K562 (cell line): Measurements from ENCODE around the gene PALMD. TPM values are rescaled to one million over a fixed set of nuclear protein-coding genes. Genes with fewer than 3 reads are reported as not detected.

Source experiments
- ATAC-seq: fragments of 200-7000 bp; cut with Tn5 transposase; 3 replicates; pipeline ENCODE4 v1.9.1; 2020; ENCODE audit warnings: moderate library complexity
- BruUV-seq: library from RNA; stranded (reverse); fragments of 400-500 nt; replicated peaks from 2 replicates; lab custom pipeline; 2021; lab: Mats Ljungman, UMichigan
- CTCF ChIA-PET: fragments of 300-600 bp; formaldehyde crosslinking; extraction: SDS; loops from one replicate; lab custom pipeline; 2021; ENCODE audit warnings: low intra/inter-chr PET ratio; lab: Yijun Ruan, JAX
- POLR2A ChIA-PET: fragments of 300-600, 350-650 bp; sonication (Branson Sonifier 250); formaldehyde crosslinking; extraction: SDS; loops from one replicate; lab custom pipeline; 2021; ENCODE audit warnings: antibody characterized with exemption, inconsistent platforms; lab: Yijun Ruan, JAX
- DNase-seq, 4 experiments: peaks; one replicate each; pipeline versions ENCODE4 v3.0.0 to v3.0.0-alpha.2; 2011 to 2018; ENCODE audit warnings: low spot score in 3 of 4, mixed read lengths in 3 of 4; ENCODE audit errors: extremely low read depth in 1 of 4
- FAIRE-seq: peaks from 2 replicates; lab custom pipeline; 2011; peaks lifted over from hg19 to GRCh38; lab: Jason Lieb, UNC
- H2AFZ ChIP-seq: 2 replicates; pipeline ENCODE4 v1.6.0; 2011; ENCODE audit warnings: low read depth, low read length, control low read depth, inconsistent platforms
- H3K27ac ChIP-seq: fragments of 200-600 bp; 3 replicates; pipeline ENCODE4 v1.8.0; 2011; ENCODE audit warnings: low read depth, mild to moderate bottlenecking, control low read depth, inconsistent platforms, low read length, moderate library complexity, mixed read lengths; ENCODE audit errors: extremely low read depth
- H3K27me3 ChIP-seq, 2 experiments: fragments of 300-600 bp in 1 of 2; 2 replicates in 1 of 2; 3 replicates in 1 of 2; pipeline versions ENCODE4 v1.6.0 to v1.8.0; 2011; ENCODE audit warnings: inconsistent platforms in 2 of 2, low read length in 2 of 2, mild to moderate bottlenecking in 1 of 2, mixed read lengths in 1 of 2, moderate library complexity in 1 of 2; ENCODE audit not compliant: control insufficient read depth in 2 of 2, insufficient read depth in 2 of 2
- H3K36me3 ChIP-seq: fragments of 300-600 bp; 3 replicates; pipeline ENCODE4 v1.8.0; 2011; ENCODE audit warnings: mild to moderate bottlenecking, low read length, inconsistent platforms; ENCODE audit not compliant: control insufficient read depth, insufficient read depth
- H3K4me1 ChIP-seq, 2 experiments: fragments of 200-600 bp in 1 of 2; replicated peaks in 1 of 2; 2 replicates in 1 of 2; 3 replicates in 1 of 2; pipeline versions ENCODE4 v1.5.1 to v1.8.0; 2011; ENCODE audit warnings: inconsistent platforms in 2 of 2, low read length in 2 of 2, mild to moderate bottlenecking in 1 of 2, mixed read lengths in 1 of 2, moderate library complexity in 1 of 2; ENCODE audit not compliant: control insufficient read depth in 2 of 2, insufficient read depth in 2 of 2
- H3K4me2 ChIP-seq: 2 replicates; pipeline ENCODE4 v1.6.1; 2011; ENCODE audit warnings: low read length, control low read depth, inconsistent platforms, mixed read lengths; ENCODE audit not compliant: insufficient read depth
- H3K4me3 ChIP-seq: fragments of 200-600 bp; sonication (generic), shearing (Covaris generic); 2 replicates; pipeline ENCODE4 v1.5.1; 2016; ENCODE audit warnings: control low read depth, inconsistent platforms
- H3K79me2 ChIP-seq: fragments of 200-600 bp; 3 replicates; pipeline ENCODE4 v1.8.0; 2011; ENCODE audit warnings: low read length, inconsistent platforms; ENCODE audit not compliant: control insufficient read depth, insufficient read depth
- H3K9ac ChIP-seq, 2 experiments: 2 replicates each; pipeline versions ENCODE4 v1.6.0 to v1.6.1; 2011; ENCODE audit warnings: low read depth in 2 of 2, low read length in 2 of 2, control low read depth in 1 of 2, inconsistent platforms in 1 of 2, mild to moderate bottlenecking in 1 of 2, mixed read lengths in 1 of 2; ENCODE audit not compliant: insufficient read depth in 1 of 2
- H3K9me1 ChIP-seq: one replicate; pipeline ENCODE4 v1.6.0; 2011; ENCODE audit warnings: inconsistent platforms, mild to moderate bottlenecking, low read length, moderate library complexity; ENCODE audit not compliant: control insufficient read depth, insufficient read depth
- H3K9me3 ChIP-seq: replicated peaks from 2 replicates; pipeline ENCODE4 v1.5.1; 2011; ENCODE audit warnings: low read depth, low read length, inconsistent platforms; ENCODE audit not compliant: control insufficient read depth, insufficient read depth
- H4K20me1 ChIP-seq: replicated peaks from 2 replicates; pipeline ENCODE4 v1.6.1; 2011; ENCODE audit warnings: low read length, inconsistent platforms, mixed read lengths; ENCODE audit not compliant: control insufficient read depth, insufficient read depth
- BHLHE40 ChIP-seq: IDR thresholded peaks from 2 replicates; pipeline ENCODE4 v1.6.1; 2011; ENCODE audit warnings: low read length, improper control_type of control experiment
- ETS2 ChIP-seq: IDR thresholded peaks from 2 replicates; pipeline ENCODE4 v1.6.1; 2016; ENCODE audit warnings: borderline replicate concordance, missing genetic modification characterization, mild to moderate bottlenecking, moderate library complexity, missing compliant biosample characterization; ENCODE audit not compliant: poor library complexity, severe bottlenecking
- ID3 ChIP-seq, 2 experiments: fragments of 250-450 bp in 1 of 2; fragments of 450-650 bp in 1 of 2; sonication (Bioruptor Pico) in 1 of 2; IDR thresholded peaks; 2 replicates each; pipeline versions ENCODE4 v1.6.1 to v1.8.0; 2016 to 2021; ENCODE audit warnings: mild to moderate bottlenecking in 2 of 2, moderate library complexity in 2 of 2, missing compliant biosample characterization in 1 of 2, missing genetic modification characterization in 1 of 2
- MEIS2 ChIP-seq: fragments of 450-650 bp; IDR thresholded peaks from 2 replicates; pipeline ENCODE4 v1.6.1; 2014; ENCODE audit warnings: mild to moderate bottlenecking; ENCODE audit not compliant: partially characterized antibody
- PHB2 ChIP-seq: fragments of 450-650 bp; IDR thresholded peaks from 2 replicates; pipeline ENCODE4 v1.6.1; 2017; ENCODE audit warnings: low read depth
- RFX7 ChIP-seq: fragments of 250-450 bp; sonication (Bioruptor Pico); IDR thresholded peaks from 2 replicates; pipeline ENCODE4 v1.5.1; 2021; ENCODE audit warnings: mild to moderate bottlenecking
- ZC3H11A ChIP-seq: IDR thresholded peaks from 2 replicates; pipeline ENCODE4 v1.6.1; 2012; ENCODE audit warnings: low read depth, low read length, improper control_type of control experiment
- ZKSCAN8 ChIP-seq: fragments of 200-800 bp; sonication (Bioruptor generic); IDR thresholded peaks from 2 replicates; pipeline ENCODE4 v1.6.1; 2016; ENCODE audit warnings: missing genetic modification characterization, missing compliant biosample characterization
- ZNF184 ChIP-seq: sonication (generic); formaldehyde crosslinking; IDR thresholded peaks from 2 replicates; pipeline ENCODE4 v1.5.0; 2020; ENCODE audit warnings: missing genetic modification reagents
- ZNF518B ChIP-seq: fragments of 250-450 bp; sonication (Bioruptor Pico); IDR thresholded peaks from 2 replicates; pipeline ENCODE4 v1.5.0; 2021; ENCODE audit warnings: mild to moderate bottlenecking, moderate library complexity
- ZNF639 ChIP-seq, 2 experiments: fragments of 200-800 bp in 1 of 2; sonication (Bioruptor generic) in 1 of 2; sonication (generic) in 1 of 2; formaldehyde crosslinking in 1 of 2; IDR thresholded peaks in 1 of 2; conservative IDR thresholded peaks in 1 of 2; 2 replicates each; pipeline versions ENCODE4 v1.5.0 to v1.6.1; 2016 to 2020; ENCODE audit warnings: missing compliant biosample characterization in 1 of 2, missing genetic modification characterization in 1 of 2, missing genetic modification reagents in 1 of 2
- WGBS: fragments of 100-300 bp; shearing (Covaris generic); methylation state at CpG from one replicate; pipeline ENCODE4 v1.1.6; 2016; ENCODE audit warnings: low coverage, mixed read lengths; ENCODE audit not compliant: insufficient coverage; ENCODE audit errors: missing lambda C conversion rate; 5-methylcytosine and 5-hydroxymethylcytosine counted together
- in situ Hi-C: fragments of 300-500 bp; cut with MboI; formaldehyde crosslinking; loops from 4 replicates; pipeline ENCODE4 v1.15.0; 2018; ENCODE audit warnings: inconsistent platforms, mixed read lengths
- intact Hi-C: fragments of 100-400 bp; cut with micrococcal nuclease; formaldehyde crosslinking; loops from 2 replicates; pipeline ENCODE4 v1.14.2; 2022
- polyA plus RNA-seq, 8 experiments: library from polyadenylated mRNA; depleted of rRNA in 4 of 8; stranded (reverse) in 5 of 8; unstranded in 3 of 8; fragments of >200 nt; fragmentation: Nextera tagmentation in 2 of 8; fragmentation: Illumina TruSeq in 1 of 8; extraction: Ambion mirVana in 2 of 8; extraction: Trizol in 1 of 8; gene quantifications; 2 replicates each; pipeline versions ENCODE4 v1.2.1 to v1.2.3, GENCODE V29; 2011 to 2014; ENCODE audit warnings: inconsistent platforms in 1 of 8, missing spikeins in 1 of 8
- total RNA-seq, 7 experiments: library from RNA; depleted of rRNA in 6 of 7; stranded (reverse); fragments of >200 nt in 6 of 7; fragmentation: Illumina TruSeq in 2 of 7; extraction: Trizol in 2 of 7; gene quantifications; 2 replicates each; pipeline versions ENCODE4 v1.2.1 to v1.2.3, GENCODE V29; 2011 to 2021; ENCODE audit warnings: low replicate concordance in 1 of 7

PALMD gene
- total and polyA plus RNA-seq, 9 of the 15 experiments (the other 6 are each of a cell fraction or from before 2014, with no cell fraction given) = 2.7 to 13.5 (median 5.4) TPM

GRCh38 chr1:99726407-99726806, 80.5 kb downstream of the PALMD start:
- H3K9me1 ChIP-seq = no peaks in the 10 kb centered on the region
- H3K36me3 ChIP-seq = peaks cover 62% of the 10 kb centered on the region
- no peaks in the 10 kb centered on the region for H4K20me1 ChIP-seq
- no peak overlapping the region for H2AFZ ChIP-seq
- no peak overlapping the region for H3K4me3 ChIP-seq
- TF ChIP-seq ID3 (CRISPR knock-in tag; IDR thresholded peaks at IDR 0.05) (no peak), ID3 (tag; IDR thresholded peaks at IDR 0.05) (no peak), ZNF518B (CRISPR knock-in tag) (no peak), ZNF639 (CRISPR knock-in tag; conservative IDR thresholded peaks at IDR 0.05 in 1 of 2, IDR thresholded peaks at IDR 0.05 in 1 of 2) (no peak), MEIS2 (no peak), PHB2 (no peak), ETS2 (tag) (no peak), RFX7 (CRISPR knock-in tag) (no peak), ZKSCAN8 (no peak), ZC3H11A (no peak), BHLHE40 (no peak), ZNF184 (CRISPR knock-in tag) (no peak)
- no TSS peak for BruUV-seq
- H3K4me2 ChIP-seq = no peak overlapping the region
- no peaks in the 10 kb centered on the region for H3K27me3 ChIP-seq
- DNase-seq (no peak), FAIRE-seq (no peak), ATAC-seq (no peak)
- in situ Hi-C loops (no loop called here), intact Hi-C loops (no loop called here)
- POLR2A ChIA-PET = no interaction called here
- no peaks in the 10 kb centered on the region for H3K79me2 ChIP-seq
- 100% methylated on average over 1 of the region's 1 CpG for WGBS
- no peaks in the 10 kb centered on the region for H3K9me3 ChIP-seq
- H3K9ac ChIP-seq = no peak overlapping the region
- CTCF ChIA-PET = no interaction called here
- H3K4me1 ChIP-seq = peaks cover 0 to 5% of the 10 kb centered on the region in 2 experiments; a peak in 1 of 5 replicates
- H3K27ac ChIP-seq = no peak overlapping the region
